ENCODE data around the gene RARRES2.

The RARRES2 gene

DNA sequence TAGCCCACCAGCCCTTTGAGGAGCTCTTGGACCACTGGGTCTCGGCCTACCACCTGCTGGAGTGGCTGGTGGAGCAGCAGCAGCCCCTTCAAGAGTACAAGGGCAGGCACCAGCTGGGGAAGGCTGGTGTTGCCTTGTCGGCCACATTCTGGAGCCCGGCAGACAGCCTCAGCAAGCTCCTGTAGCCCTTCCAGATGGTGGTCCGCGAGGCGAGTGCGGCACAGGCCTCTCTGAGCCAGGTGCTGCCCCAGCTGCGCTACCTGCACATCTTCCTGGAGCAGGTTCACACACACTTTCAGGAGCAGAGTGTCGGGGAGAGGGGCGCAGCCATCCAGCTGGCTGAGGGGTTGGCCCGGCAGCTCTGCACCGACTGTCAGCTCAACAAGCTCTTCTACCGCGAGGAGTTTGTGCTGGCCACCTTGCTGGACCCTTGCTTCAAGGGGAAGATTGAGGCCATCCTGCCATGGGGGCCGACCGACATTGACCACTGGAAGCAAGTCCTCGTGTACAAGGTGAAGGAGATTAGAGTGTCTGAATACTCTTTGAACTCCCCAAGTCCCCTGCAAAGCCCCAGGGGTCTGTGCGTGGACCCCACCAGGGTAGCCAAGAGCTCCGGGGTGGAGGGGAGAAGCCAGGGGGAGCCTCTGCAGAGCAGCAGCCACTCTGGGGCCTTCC is 11.1 kb downstream of the RARRES2 start:
- TF ChIP-seq, protein P1, sequence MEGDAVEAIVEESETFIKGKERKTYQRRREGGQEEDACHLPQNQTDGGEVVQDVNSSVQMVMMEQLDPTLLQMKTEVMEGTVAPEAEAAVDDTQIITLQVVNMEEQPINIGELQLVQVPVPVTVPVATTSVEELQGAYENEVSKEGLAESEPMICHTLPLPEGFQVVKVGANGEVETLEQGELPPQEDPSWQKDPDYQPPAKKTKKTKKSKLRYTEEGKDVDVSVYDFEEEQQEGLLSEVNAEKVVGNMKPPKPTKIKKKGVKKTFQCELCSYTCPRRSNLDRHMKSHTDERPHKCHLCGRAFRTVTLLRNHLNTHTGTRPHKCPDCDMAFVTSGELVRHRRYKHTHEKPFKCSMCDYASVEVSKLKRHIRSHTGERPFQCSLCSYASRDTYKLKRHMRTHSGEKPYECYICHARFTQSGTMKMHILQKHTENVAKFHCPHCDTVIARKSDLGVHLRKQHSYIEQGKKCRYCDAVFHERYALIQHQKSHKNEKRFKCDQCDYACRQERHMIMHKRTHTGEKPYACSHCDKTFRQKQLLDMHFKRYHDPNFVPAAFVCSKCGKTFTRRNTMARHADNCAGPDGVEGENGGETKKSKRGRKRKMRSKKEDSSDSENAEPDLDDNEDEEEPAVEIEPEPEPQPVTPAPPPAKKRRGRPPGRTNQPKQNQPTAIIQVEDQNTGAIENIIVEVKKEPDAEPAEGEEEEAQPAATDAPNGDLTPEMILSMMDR (IDR thresholded peaks at IDR 0.05): no peak

DNA sequence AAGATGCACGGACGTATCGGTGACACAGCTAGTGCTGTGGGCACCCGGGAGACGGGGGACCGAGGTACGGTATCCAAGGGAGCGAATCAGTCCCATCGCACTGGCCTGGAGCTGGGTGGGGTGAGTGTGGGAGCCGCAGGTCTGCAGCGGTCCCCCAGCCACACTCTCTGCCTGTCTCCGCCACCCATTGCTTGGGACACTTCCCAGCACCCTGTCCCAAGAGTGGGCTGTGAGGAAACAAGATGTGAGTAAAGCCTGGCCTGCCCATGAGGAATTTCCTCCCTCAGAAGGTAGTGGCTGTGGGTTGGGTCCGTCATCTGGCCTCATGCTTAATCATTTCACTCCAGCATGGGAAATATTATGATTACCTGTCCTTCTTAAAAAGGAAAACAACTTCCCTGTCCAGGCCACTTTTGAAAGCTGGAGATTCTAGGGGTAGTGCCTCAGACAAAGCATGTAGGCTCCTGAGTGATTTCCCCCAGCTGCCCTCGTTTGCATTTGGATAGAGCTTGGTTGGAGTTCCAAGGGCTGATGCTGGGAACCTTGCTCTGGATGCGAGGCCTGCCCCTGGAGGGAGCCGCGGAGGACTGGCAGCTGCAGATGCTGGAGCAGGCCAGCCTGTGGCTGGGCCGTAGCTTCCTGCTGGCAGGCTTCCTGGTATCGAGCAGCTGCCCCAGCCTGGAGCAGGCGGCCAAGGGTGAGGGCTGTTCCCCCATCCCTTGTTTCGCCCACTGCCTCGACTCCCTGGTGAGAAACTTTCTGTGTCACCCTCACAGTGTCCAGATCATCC is 11.9 kb downstream of the RARRES2 start:
- TF ChIP-seq, protein P1 (IDR thresholded peaks at IDR 0.05): no peak

DNA sequence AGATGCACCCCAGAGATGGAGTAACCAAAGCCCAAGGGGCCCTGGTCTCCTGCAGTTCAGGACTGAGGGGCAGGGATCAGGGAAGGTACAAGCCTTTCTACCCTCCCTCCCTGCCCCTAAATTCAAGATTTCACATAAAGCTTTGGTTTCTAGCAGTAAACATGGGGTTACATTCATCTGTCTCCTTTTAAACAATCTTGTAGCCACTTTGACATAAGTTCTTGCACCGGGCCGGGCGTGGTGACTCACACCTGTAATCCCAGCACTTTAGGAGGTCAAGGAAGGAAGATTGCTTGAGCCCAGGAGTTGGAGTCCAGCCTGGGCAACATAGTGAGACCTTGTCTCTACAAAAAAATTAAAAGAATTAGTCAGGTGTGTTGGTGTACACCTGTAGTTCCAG is 14.1 kb downstream of the RARRES2 start:
- TF ChIP-seq, protein P1 (IDR thresholded peaks at IDR 0.05): no peak

DNA sequence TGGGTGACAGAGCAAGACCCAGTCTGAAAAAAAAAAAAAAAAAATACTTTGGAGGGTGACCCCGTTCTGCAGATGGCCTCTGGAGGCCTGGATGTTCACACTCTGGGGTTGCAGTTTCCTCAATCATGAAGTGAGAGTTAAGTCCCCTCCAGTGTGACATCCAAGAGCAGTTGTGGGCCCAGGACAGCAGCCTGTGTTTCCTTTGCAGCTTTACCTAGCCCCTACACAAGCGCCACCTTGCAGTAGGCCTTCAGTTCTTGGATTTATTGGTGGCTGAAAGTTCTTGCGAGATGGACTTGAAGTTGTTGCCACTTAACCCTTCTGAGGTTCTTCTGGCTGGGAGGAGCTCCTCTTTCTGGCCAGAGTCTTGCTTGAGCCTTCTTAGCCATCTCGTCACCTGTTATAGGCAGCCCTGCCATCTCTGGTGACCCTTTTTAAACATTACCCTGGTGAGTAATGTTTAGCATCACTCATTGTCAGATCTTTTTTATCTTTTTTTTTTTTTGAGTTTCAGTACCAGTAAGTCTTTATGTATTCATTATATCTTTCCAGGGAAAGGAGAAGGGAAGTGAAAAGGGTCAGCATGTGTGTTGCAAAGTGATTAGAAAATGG is 14.7 kb downstream of the RARRES2 start:
- TF ChIP-seq, protein P1 (IDR thresholded peaks at IDR 0.05): no peak

DNA sequence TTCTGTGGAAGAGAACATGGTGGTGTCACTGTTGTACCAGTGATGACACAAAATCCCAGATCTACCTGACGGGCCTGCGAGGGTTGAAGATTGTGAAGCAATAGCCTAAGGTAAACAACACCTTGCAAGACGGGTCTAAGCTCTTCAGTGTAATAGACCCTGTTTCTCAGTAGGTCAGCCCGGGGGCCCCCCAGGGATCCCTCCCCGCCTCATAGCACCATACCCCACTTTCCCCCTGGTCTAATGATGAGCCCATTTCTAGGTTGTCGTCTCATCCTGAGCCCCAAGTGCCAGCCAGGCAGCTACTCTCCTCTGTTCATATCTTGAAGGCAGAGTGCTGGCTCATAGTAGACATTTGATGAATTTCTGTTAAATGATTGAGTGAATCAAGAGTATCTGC is 15.5 kb downstream of the RARRES2 start:
- TF ChIP-seq, protein P1 (IDR thresholded peaks at IDR 0.05): no peak

DNA sequence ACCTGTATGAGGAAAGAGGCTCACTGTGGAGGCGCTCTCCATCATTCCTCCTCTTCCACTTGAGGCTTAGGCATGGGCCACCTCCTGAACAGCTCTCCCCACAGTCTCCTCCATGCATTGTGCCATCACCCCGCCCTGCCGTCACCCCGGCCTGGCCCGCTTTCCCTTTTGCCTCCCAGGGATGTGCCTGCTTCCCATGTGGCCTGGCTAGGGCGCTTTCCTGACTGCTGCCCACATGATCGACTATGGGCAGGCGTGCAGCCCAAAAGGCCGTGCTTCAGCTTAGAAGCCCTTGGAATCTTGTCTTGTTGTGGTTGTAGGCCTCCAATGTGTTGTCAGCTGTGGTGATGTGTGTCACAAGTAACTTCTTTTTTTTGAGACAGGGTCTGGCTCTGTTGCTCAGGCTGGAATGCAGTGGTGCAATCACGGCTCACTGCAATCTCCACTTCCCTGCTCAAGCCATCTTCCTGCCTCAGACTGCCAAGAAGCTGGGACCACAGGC is 16.3 kb downstream of the RARRES2 start:
- TF ChIP-seq, protein P1 (IDR thresholded peaks at IDR 0.05): no peak

DNA sequence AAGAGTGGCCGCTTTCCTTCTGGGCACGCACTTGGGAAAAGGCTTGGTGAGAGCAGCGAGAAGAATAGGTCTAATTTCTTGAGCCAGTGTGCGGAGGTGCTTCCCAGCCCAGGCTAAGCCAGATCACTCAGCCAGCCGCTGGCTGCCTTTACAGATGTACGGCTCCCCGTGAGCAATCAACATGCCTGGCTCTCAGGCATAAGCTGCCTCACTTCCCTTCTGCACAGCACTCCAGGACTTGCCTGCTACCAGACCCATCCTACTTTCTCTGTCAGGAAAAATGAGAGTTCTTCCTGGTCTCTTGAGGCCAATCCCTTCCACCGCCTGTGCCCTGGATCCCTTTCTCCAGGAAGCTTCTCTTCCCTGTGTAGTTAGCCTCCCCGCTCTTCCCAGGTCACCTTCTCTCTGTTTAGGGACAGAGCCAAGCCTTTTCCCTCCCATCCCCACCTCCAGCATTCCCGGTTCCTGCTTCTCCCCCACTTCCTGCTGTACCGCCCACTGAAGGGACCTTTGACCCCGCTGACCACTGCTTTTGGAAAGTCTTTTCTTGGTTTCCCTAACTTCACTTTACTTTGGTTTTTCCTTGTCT is 17.0 kb downstream of the RARRES2 start:
- TF ChIP-seq, protein P1 (IDR thresholded peaks at IDR 0.05): no peak
